ENCODE data around the gene CNKSR1.

Gene CNKSR1

DNA sequence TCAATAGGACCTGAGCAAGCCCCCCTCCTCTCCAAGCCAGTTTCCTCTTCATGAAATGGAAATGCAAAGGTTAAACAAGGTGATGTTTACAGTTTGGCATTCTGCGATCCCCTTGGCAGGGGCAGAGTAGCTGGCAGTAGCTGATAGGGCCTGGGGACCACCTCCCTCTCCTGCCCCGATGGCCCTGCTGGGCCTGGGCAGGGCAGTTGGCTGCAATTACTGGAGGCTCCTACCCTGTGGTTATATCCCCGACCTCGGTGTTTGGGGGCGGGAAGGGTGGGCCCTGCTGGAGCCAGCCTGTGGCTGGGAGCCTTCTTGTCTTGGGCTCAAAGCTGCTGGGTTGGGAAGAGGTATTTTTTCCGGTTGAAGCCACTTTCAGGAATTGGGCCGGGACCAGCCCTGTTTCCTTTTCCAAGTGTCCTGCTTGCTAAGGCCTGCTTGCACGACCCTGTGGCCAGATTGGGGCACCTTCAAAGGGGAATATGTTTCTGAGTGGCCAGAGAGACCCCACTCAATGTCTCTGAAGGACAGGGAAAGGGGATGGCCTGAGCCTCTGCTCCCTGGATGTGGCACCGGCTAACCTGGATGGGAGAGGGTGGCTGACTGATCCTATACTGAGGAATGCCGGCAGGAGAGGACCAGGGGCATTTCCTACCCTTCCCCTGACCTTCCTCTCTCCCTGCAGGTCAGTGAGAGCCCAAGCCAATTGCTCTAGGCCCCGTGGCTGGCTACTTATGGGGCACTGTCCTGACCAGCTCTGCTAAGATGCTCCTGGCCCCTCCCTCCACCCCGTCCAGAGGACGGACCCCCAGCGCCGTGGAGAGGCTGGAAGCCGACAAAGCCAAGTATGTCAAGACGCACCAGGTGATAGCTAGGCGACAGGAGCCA lies 16.5 kb upstream of the CNKSR1 start:
- DNase-seq, result no peak

DNA sequence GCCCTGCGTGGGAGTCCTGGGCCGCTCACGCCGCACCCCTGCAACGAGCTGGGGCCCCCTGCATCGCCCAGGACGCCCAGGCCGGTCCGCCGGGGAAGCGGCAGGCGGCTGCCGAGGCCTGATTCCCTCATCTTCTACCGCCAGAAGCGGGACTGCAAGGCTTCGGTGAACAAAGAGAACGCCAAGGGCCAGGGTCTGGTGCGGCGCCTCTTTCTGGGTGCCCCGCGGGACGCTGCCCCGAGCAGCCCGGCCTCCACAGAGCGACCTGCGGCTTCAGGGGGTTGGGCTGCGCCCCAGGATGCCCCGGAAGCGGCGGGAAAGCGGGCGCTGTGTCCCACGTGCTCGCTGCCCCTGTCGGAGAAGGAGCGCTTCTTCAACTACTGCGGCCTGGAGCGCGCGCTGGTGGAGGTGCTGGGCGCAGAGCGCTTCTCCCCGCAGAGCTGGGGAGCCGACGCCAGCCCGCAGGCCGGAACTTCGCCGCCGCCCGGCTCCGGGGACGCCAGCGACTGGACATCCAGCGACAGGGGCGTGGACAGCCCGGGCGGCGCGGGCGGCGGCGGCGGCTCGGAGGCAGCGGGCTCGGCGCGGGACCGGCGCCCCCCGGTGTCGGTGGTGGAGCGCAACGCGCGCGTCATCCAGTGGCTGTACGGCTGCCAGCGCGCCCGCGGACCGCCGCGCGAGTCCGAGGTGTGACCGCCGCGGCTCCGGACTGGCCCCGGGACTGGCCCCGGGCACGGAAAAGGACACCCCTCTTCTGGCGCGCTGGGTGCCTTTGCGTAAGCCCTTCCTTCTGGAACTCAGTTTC lies 15.7 kb upstream of the CNKSR1 start:
- DNase-seq, result peak; percentile 32 to 55

DNA sequence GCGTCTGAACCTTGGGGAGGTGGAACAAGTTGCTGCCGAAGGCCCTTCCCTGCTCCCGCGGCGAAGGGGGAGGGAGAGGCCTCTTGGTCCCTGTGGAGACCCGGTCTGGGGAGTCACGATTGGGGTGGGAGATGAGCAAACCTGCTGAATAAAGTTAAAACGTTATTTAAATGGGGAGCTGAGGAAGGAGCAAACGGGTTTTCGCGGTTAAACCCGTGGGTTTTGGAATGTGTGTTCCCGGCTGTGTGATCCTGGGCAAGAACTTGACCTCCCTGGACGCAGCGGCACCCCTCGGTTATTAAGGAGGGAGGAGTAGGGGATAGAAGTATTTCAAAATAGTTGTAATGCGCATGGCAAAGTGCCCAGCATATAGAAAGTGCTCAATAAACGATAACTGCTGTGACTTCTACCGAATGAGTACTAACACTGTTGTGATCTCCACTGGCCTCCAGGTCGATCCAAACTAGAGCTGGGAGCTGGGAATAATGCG lies 15.0 kb upstream of the CNKSR1 start:
- DNase-seq, result no peak

DNA sequence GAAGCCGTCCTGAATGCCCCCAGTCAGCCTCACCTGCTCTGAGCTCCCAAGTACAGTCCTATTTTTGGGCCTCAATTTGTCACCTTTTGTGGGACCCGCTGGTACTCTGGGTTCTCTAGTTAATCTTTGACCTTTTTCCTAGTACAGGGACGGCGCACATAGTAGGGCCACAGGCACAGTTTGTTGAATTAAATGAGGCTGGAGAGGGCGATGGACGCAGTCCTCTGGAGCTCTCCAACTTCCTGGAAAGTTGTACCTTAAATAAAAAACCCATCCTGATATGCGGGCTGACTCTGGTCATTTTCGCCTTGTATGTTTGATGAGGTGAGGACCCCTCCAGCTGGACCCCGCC lies 13.6 kb upstream of the CNKSR1 start:
- no peak for DNase-seq

DNA sequence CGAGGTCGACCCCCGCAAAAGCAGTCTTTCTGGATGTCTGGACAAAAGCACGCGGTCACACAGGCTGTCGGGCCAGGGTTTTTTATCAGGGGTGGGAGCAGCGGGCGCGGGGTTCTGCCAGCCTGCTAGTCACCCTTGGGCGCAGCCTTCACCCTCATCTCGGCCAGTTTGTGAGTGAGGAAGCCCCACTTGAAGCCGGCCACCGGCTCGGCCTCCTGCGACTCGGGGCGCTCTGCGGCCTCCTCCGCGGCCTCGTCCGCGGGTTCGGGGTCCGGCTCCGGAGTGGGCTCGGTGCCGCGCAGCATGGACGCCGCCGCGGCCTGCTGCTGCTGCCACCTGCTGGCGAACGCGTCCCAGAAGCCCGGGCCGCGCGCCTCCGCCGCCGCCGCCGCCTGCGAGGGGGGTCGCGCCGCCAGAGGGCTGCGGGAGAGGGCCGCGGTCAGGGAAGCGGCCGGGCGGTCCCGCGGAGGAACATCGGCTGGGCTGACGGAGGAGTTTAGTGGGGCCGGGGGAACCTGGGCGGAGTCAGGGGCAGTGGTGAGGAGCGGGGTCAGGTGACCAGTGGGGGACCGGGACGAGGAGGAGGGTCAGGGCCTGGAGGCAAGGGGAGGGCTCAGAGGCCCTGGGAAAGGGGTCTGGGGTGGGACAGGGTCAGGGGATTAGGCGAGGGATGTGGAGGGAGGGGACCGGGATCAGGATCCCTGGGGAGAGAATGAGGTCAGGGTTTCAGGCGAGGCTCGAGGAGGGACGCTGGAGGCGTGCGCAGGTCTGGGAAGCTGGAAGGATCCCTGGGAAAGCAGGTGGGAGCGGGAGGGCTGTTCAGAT lies 13.0 kb upstream of the CNKSR1 start:
- DNase-seq, result peak; percentile 27 to 66

DNA sequence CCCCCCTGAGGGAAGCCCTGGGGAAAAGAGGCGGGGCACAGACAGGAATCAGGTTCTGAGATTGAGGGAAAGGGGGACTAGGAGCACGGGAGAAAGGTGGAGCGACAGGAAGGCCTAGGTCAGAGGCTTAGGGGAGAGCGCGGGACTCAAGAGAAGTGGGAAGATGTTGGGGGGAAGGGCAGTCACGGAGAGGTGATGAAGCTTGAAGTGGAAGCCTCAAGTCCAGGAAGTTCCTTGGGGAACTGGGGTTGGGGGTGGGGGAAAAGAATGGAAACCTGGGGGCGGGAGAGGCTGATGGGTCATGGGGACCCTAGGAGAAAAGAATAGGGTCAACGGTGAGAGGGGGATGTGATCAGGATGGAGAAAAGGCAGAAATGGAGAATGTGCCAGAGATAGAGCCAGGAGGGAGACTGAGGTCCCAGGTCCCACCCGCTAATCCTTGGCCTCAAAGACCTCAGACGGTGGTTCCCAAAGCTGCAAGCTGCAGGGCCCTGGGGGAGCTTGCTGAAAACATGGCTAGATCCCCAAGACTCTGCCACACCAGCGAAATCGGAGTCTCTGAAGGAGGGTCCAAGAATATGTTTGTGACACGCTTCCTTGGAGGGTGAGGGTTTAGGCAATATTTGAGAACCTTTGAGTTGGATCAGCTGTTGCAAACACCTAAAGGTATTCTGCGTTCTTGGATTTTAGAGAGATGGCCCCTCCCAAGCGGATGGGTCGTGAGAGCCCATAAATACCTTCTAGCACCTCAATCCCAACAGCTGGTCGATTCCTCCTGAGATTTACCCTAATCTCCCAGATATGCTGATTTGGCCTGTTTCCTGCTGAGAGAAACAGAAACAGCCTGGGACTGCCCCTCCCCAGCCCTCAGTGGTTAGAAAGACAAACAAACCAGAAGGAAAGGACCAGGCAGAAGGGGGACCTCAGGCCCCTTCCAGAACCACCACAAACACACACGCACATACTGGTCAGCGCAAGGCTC lies 12.1 kb upstream of the CNKSR1 start:
- DNase-seq, result no peak

DNA sequence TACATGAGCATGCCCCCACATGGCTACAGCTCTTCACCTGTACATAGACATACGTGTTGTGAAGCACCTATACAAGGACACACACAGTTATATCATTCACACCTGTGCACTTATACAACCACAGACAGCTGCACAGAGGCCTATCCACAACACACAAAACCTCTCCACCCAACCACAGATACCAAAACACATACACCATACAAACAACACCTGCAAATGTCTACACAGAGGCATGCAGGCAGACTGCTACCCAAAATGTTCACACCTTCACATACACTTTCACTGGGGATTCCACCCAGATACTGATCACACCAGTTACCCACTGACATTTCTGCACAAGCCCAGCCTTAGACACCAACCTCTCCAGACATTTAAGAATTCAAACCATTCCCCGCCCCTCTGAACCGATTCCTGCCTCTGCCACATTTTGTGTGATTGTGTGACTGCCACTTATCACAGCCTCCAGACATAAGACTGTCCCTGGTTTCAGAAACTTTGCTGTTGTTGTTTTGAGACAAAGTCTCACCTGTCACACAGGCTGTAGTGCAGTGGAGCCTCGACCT lies 10.5 kb upstream of the CNKSR1 start:
- DNase-seq, result no peak

DNA sequence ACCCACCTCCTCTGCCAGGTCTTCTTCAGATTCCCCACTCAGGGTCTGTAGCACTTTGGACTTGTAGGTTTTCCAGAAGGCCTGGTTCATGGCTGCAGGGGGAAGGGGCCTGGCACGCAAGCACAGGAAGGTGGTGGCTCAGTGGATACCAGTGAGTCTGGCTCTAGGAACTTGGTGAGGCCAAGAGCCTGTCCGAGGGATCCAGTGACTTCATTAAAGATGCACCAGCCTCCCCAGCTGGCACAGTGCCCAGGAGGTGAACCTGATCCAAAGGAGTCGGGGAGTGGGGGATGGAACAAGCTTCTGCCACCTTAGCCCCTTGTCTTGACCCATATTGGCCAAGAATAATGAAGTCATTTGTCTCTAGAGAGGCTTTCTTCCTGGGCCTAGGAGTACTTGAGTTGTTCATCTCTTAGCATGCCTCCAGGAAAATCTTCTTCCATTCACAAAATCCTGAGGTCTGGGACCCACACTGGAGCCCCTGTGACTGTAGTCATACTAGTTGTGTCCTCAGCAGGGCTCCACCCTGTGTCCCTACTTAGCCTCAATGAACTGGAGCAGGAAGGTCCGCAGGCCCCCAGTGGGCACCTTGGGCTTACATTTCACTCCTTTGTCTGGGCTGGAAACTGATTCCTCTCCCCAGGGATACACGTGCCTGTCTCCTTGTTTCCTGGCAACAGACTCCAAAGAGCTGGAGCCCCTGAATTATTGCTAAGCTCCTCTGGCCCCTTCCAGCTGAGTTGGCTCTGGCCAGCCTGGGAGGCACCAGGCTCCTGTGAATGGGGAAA lies 8.7 kb upstream of the CNKSR1 start, which contains the start of gene C1orf232:
C1orf232 (minus strand) TSS at position 554 of the 788 bp plus-strand sequence; CDS start at position 90, 464 bp downstream.
- no peak for DNase-seq

DNA sequence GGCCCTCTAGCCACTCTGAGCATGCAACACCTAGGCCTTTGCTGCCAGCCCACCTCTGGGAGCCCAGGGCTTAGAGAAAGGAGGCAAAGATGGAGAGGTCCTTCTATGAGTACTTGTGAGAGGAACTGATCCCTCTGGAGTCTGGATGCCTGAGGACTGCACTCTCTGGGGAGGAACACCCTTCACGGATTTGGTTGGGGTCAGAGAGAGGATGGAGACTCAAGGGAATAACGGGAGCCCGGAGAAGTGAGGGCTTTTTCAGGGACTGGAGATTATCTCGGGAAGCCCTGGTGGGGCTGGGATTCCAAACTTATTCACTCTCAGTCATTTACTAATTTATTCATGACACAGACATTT lies 8.1 kb upstream of the CNKSR1 start:
- DNase-seq, result no peak

DNA sequence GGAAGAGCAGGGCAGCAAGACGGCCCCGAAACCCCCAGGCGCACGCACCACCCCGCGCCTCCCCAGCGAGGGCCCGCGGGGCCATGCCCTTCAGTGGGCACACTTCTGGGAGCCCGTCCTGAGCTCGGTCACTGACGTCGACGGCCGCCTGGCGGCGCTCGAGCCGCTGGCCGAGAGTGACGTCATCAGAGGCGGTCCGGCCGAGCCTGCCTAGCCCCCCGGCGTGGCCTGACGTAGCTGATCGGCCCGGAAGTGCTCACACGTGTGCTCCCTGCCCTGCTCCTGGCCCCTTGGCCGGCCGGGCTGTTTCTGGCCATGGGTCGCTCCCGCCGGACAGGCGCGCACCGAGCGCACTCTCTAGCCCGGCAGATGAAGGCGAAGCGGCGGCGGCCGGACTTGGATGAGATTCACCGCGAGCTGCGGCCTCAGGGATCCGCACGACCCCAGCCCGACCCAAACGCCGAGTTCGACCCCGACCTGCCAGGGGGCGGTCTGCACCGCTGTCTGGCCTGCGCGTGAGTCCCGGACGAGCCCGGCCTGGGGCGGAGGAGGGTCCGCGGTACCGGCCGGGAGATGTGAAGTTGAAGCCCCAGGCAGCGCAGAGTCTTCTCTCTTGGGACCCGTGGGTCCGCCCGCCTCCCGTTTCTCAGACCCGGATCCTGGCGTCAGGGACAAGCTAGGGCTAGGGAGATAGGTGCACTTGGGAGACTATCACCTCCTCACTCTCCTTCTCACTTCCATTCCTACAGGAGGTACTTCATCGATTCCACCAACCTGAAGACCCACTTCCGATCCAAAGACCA lies 7.4 kb upstream of the CNKSR1 start, which contains the start of gene ZNF593:
ZNF593 (plus strand) TSS at position 240 of the 803 bp plus-strand sequence; CDS start at position 316, 76 bp downstream.
- peak; percentile 85 to 90 for DNase-seq

DNA sequence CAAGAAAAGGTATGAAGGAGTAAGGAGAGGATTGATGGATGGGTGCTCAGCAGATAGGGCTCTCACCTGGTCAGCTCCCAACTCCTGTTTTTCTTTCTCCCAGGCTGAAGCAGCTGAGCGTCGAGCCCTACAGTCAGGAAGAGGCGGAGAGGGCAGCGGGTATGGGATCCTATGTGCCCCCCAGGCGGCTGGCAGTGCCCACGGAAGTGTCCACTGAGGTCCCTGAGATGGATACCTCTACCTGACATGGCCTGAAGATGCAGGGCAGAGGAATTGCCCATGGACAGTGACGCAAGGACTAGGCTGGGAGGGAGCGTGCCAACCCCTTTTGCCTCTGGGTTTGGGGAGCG lies 6.8 kb upstream of the CNKSR1 start:
- DNase-seq, result no peak

DNA sequence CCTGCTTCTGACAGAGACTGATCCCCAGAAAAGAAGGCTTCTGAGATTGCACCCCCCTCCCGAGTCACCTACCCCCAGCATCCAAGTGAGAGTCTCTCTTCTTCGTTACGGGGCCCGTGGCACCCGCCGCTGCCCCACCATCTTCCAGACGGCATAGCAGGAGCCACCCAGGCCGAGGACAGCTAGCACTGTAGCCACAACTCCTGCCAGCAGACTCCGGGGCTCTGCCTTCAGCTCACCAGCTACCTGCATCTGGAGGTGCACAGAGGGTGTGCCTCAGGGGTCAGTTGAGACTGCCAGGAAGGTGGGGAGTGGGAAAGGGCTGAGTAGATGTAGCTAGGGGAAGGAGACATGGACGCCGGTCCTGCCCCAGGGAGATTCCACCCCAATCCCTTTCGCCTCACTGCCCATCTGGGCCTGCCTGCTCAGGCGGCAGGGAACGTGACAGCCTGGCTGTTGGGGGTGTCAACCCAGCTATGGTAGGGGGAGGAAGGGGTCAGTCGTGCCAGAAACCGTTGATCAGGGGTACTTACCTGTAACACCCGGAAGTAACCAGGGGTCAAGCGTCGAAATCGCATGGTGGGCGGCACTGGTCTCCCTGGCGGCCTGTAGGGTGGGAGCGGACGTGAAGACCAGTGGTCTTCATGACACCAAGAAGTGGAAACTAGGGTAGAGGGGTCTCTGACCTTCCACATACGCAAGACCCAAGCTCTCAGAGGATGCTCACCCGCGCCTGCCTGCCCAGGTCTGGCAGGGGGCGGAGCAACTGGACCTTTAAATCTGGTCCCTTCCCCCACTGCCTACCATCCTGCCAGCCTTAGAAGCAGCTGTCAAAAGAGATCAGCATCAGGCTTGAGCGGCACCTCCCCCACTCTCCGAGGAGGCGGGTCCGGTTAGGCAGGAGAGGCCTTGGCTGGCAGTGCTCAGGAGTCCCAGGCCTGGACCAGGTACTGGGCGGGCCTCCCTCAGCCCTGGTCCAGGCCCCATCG lies 5.9 kb upstream of the CNKSR1 start, which contains the start of gene ZNF593OS:
ZNF593OS (minus strand) TSS at position 749 of the 989 bp plus-strand sequence; CDS start at position 578, 171 bp downstream.
- no peak for DNase-seq

DNA sequence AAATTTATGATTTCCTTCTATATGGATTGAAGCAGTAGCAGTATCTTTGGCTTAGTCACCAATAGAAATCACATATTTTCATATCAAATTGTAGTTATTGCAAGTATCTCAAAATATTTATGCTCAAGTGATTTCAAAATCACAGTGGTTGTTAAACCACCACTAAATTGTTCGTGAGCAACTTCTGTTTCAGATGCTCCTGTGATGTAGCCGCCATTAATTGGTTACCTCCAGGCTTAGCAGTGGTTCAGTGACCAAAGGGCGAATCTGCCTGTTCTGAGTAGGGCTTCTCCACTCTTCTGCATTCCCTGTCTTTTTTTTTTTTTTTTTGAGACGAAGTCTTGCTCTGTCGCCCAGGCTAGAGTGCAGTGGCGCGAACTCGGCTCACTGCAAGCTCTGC lies 1.9 kb upstream of the CNKSR1 start:
- DNase-seq, result no peak

DNA sequence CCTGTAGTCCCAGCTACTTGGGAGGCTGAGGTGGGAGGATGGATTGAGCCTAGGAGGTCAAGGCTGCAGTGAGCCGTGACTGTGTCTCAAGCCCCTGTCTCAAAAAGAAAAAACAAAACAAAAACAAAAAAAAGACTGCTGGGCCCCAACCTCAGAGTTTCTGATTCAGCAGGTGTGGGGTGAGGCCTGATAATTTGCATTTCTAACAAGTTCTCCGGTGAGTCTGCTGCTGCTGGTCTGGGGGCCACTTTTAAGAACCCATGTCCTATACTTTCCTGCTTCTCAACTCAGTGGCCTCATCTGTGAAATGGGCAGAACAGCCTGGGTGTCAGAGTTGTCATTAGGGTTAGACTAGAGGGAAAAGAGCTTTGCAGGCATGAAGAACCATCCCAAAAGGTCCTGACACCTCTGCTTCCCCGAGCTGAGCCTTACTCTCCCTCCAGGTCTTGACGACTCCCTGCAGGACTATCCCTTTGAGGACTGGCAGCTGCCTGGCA lies 2.8 kb downstream of the CNKSR1 start:
- DNase-seq, result no peak

DNA sequence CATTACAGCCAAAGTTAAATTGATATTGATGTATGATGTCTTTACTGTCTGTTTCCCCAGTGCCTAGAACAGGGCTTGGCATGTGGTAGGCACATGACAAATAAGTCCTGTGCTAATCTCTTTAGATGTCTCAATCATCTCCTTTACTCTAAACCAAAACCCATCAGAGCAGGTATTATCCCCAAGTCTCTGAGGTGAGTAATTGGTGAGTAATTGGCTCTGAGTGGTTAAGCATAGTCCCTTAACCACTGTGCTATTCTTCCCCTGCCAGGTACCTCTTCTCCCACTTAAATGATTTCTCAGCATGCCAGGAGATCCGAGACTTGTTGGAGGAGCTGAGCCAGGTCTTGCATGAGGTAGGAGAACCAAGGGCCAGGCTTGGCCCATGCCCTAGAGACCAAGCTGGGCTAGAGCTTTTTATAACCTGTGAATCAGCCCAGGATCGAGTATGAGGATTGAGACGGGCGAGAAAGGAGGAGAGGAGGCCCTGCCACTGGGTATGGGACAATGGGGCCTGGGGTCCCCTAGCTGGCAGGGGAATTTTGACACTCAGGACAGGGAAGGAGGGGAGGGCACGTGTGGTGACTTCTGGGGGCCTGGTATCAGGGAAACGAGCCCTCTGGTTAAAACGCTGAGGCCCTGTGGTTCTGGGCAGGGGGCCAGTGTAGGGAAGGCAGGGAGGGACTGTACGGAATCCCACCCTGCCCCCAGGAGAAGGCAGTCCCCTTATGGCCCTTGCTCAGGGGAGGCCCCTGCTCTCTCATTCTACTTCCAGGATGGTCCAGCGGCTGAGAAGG lies 4.5 kb downstream of the CNKSR1 start:
- DNase-seq, result no peak

DNA sequence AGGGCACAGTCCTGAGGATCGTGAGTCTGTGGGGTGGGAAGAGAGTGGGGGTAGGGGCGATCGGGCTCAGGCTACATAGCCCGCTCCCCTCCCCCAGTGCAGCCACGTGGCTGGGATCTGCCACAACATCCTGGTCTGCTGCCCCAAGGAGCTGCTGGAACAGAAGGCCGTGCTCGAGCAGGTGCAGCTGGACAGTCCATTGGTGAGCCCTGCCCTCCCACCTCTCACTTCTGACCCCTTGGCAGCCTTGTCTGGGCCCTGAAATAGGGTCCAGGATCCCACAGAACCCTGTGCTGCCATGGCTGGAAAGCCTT lies 5.0 kb downstream of the CNKSR1 start:
- no peak for DNase-seq

DNA sequence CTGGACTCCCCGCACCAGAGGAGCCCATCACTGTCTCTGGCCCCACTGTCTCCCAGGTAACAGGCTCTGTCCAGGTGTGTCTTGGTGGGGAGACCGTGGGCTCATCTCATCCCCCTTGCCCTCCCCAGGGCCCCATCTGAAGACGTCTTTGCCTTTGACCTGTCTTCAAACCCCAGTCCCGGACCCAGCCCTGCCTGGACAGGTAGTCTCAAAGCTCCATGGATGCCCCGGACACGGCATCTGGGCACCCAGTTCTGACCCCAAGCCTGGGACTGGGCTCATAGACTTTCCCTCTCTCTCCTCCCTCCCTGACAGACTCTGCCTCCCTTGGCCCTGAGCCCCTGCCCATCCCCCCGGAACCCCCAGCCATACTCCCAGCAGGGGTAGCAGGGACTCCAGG lies 6.8 kb downstream of the CNKSR1 start:
- DNase-seq, result no peak

Measured in stimulated activated CD4-positive, alpha-beta T cell treated with anti-CD3 and anti-CD28 coated beads, Interleukin-4, amount 100 ng/mL, for 4 hours (primary cell).